HG03108 (cell line): ENCODE data around the gene SMARCA2.

Experiments
- ATAC-seq: cut with Tn5 transposase; IDR thresholded peaks from one replicate; pipeline ENCODE4 v1.9.1; 2021; ENCODE audit warnings: moderate library complexity; ENCODE audit not compliant: unreplicated experiment

The SMARCA2 gene

DNA sequence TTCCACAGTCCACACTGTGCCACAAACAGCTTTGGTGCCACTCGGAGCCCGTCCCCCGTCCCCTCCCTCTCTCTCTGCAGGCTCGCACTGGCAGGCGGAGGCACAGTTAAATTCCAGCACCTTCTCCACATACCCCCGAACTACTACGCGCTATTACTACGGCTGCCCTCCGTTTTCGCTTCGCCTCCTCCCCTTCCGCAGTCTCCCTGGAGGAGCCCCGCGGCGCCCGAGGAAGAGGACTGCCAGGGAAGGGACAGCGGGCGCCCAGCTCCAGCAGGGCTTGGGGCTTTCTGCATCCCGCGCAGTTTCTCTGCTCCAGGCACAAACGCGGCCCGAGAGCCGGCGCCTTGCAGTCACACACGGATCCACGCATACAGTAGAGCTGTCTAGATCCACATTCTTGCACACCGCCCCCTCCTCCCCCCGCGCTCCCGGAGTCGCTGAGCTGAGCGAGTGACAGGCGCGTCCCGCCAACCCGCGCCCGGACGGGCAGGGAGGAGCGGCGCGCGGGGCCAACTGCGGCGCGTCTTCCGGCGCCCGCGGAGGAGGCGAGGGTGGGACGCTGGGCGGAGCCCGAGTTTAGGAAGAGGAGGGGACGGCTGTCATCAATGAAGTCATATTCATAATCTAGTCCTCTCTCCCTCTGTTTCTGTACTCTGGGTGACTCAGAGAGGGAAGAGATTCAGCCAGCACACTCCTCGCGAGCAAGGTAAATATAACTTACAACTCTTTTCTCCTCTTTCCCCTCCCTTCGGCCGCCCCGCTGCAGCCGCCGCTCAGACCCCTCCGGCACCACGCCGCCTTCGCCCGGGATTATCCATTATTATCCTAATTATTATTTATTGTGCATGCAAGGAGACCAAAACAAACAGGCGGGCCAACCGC lies at the start of gene SMARCA2:
SMARCA2 (plus strand) TSS at position 652 of the 885 bp plus-strand sequence. CDS start 13,676 bp downstream, outside the sequence.
- ATAC-seq = peak; percentile 78

GRCh38 chr9:1966725-1967366 lies 48.3 kb upstream of the SMARCA2 start:
- ATAC-seq = no peak

DNA sequence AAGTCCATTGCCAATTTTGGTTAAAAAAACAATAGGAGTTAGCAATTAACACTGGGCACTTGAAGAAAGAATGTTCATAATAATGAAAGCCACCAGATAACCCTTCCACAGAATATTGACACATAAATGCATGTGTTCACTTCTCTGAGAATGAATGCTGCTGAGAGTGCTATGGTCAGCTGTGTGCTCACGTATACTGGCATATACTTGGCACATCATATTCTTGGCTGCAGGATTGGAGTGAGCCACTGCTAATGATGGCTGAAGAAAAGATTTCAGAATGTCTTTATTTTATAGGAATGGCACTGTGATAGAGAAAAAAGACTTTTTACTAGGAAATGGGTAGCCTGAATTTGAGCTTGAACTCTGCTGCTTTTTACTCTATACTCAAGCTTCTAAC lies 46.0 kb upstream of the SMARCA2 start:
- no peak for ATAC-seq

DNA sequence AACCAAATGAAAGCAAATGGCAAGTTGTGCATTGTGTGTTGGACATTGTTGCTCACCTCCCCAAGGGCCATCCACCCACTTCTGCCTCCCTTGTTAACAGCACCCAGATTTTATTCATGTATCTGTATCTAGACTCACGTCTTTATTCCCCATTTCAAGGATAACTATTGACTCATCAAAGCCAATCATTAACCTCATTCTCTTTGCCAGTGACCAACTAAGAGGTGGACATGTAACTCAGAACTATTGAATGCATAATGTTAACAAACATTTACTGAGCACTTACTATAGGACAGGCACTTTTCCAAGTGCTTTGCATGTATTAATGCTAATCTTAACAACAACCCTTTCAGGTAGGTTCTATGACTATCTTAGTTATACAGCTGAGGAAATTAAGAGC lies 45.2 kb upstream of the SMARCA2 start:
- ATAC-seq = no peak

DNA sequence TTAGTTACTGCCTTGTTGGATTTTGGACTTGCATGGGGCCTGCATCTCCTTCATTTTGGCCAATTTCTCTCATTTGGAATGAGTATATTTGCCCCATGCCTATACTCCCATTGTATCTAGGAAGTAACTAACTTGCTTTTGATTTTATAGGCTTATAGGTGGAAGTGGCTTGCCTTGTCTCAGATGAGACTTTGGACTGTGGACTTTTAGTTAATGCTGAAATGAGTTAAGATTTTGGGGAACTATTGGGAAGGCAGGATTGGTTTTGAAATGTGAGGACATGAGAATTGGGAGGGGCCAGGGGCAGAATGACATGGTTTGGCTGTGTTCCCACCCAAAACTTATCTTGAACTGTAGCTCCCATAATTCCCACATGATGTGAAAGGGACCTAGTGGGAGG lies 42.5 kb upstream of the SMARCA2 start:
- ATAC-seq = no peak

- ATAC-seq = no peak
Observed at GRCh38 chr9:1977026-1977425, 38.1 kb upstream of the SMARCA2 start.

DNA sequence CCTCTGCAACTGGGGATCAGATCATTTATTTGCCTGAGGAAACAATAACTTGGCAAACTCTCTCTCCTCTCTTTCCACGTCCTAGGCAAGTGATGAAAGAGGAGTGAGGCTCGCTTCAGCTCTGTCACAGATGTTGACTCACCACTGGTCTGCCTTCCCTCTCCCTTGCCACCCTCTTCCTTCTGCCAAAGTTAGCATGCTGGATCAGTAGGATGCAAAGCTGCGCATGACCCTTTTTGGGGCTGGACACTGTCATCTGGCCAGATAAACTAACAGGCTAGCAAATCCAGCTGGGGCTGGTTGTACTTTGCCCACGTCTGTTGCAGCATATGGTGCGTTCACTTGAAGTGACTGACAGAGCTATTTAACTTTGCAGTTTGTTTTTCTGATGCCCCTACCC lies 36.2 kb upstream of the SMARCA2 start:
- ATAC-seq = no peak

DNA sequence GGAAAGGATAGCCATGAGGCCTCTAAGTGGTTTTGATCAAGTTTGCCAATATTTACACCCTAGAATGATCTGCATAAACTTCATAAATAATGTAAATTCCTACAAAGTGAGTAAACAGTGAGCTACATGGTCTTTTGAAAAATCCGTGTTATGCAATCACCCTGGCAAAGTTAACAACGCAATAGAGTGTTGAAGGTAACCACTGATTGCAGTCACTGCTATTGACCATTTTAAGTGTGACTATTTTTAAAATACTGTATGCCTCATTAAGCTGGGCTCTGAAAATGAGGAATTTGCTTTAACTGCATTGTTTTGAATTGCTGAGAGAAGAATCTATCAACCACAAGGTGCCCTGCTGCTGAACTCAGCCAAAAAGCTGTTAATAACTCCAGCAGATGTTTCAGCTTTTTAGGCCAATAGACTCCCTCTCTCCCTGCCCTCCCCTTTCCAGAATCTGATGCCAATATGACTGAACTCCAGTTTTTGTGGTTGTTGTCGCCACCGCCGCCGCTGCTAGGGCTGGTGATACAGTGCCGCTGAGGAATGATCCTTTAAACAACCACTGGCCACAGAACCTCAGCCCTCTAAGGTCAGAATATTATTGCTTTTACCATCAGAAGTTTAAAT lies 35.3 kb upstream of the SMARCA2 start:
- no peak for ATAC-seq

DNA sequence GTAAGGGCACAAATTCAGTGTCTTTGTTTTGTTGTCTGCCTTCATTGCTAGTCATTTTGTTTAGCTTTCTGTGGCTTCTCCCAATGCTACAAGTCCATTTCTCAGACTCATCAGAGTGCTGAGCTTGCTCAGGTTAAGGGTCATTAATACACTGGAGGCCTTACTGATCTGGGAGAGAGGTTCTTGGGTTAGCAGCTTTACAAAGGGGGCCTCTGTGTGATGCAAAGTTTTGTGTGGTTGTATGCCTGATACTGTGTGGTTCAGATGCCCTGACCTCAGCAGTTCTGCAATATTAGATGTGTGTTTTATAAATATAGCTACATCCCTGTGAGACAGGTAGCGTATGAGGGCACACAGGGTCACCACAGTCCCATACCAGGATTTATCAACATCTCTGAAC lies 34.8 kb upstream of the SMARCA2 start:
- no peak for ATAC-seq

- ATAC-seq = no peak
Observed at GRCh38 chr9:1982074-1982473, 33.1 kb upstream of the SMARCA2 start.

DNA sequence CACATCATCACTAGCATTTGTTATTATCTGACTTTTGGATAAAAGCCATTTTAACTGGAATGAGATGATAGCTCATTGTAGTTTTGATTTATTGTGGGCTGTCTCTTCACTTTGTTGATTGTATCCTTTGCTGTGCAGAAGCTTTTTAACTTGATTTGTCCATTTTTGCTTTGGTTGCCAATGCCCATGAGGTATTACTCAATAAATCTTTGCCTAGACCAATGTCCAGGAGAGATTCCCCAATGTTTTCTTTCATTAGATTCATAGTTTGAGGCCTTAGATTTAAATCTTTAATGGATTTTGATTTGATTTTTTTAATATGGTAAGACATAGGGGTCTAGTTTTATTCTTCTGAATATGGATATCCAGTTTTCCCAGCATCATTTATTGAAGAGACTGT lies 28.8 kb upstream of the SMARCA2 start:
- ATAC-seq = no peak

GRCh38 chr9:1989500-1989899 lies 25.6 kb upstream of the SMARCA2 start:
- ATAC-seq = no peak

- ATAC-seq = no peak
Observed at GRCh38 chr9:1994180-1994579, 21.0 kb upstream of the SMARCA2 start.

DNA sequence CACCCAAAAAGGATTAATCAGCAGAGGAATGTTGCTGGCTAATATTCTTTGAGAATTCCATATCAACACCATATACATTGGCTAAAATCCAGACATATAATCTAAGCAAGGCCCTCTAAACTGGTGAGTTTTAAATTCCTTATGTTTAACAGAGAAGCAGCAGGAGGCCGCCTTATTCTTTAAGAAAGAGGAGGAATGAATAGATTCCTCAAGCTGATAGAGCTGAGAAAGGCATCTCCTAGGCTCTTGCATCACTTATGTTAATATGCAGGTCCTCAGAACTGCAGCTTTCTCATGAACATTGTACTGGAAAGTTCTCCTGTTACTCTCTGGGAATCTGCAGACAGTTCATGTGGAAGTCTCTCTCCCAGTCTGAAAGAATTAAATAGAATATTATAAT lies 20.1 kb upstream of the SMARCA2 start:
- no peak for ATAC-seq

GRCh38 chr9:1996156-1996555 lies 19.0 kb upstream of the SMARCA2 start:
- ATAC-seq = no peak

DNA sequence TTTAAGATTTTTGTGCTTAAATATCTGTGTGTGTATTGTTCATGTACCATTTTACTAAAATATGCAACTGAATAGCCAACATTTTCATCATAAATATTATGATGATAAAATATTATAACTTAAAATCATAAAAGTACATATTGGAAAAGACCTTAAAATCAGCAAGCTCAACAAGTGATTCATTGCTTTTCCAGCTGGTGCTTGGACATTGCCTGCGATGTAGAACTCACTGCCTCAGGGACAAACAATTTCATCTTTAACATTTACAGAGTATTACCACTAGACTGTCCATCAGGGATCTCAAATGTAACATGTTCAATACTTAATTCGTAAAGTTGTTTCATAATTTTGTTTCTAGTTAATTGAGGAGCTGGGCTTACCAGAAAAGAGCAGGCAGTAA lies 17.5 kb upstream of the SMARCA2 start:
- ATAC-seq = no peak

DNA sequence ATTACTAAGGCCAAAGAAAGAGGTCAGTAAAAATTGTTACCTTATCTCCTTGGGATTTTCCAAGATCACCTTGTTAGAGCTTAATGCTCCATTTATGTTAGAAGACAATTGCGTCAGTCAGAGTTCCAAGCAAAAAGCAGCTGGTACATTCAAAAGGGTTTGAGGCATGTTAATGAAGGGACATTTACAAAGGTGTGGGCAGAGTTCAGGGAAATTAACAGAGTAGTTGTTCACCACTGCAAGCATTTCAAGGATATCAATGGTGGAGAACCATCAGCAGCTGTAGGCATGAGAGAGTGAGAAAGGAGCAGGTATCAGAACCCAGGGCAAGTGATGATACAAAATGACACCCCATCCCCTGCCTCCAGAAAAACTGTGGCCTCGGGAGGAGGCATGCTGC lies 17.0 kb upstream of the SMARCA2 start:
- ATAC-seq = no peak

DNA sequence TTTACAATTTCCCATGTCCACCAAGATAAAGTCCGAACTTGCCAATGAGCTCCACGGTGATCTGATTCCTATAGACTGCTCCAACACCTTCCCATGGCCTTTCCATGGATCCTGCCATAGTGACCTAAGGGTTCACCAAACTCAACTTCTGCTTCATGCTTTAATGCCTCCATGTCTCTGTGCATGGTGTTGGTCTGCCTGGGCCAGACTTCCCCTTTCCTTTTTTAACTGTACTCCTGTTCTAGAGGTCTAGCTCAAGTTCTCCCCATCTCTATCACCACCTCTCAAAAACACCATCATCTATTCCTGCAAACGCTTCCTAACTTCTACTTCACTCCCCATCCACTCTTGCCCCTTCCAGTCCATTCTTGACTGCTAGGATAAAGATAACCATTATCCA lies 14.8 kb upstream of the SMARCA2 start:
- no peak for ATAC-seq

DNA sequence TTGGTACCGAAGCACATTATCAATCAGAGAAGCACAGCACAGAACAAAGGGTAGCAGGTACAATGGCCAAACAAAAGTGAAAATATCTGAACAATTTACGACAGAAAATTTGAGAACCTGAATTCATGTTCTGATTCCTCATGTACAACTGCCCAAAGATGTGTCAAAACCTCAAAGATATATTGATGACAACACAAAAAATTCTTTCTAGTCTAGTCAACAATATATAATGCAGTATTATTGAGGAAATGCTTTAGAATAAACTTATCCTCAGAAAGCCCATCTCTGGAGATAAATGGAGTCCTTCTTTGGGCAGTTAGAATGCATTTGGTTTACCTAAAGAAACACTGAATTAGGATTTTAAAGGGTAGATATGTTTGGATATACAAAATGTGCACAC lies 6.8 kb upstream of the SMARCA2 start:
- ATAC-seq = no peak

GRCh38 chr9:2012347-2012746 lies 2.8 kb upstream of the SMARCA2 start:
- peak; percentile 13 for ATAC-seq

DNA sequence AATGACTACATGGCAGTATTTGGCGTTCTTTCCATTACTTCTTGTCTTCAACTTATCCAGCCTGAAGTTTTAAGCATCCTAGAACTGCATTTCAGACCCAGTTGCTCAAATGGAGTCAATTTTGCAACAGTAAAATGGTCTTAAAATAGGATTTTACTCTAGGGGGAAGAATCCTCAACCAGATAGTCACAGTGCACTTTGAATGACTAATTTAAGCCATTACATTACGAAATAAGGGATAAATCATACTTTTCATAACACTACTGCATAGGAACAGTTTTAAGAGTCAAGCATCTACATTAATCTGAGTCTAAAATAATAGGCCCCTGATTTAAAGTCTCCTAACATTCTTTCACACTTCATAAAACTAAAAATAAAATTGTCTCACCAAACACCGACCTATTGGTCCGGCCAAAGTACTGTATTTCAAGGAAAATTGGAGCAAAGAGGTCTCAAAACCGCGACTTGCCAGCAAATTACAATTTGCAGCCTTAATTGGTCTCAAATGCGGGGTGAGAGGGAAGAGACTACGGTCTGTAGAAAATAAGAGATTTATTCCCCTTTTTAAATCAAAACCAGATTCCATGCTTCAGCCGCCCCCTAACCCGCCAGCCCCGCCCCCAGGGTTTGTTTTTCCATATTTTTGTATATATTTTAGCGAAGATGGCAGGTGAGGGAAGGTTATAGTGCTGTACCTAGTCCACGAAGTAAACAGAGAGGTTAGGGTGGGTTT lies 1.2 kb upstream of the SMARCA2 start:
- no peak for ATAC-seq
